ENCODE measurements around the gene MSRB3. TPM values are rescaled to one million over a fixed set of nuclear protein-coding genes. Genes with fewer than 3 reads are reported as not detected.

Gene MSRB3
- total and polyA plus RNA-seq, 2 donors (not counting 1 experiment from before 2014, with no cell fraction given), result not detected

GRCh38 chr12:65446901-65447300 lies 168.4 kb downstream of the MSRB3 start:
- TF ChIP-seq EZH2 (IDR thresholded peaks at IDR 0.05; ENCODE audit: borderline replicate concordance, insufficient read depth, low read depth, low read length, poor library complexity, severe bottlenecking), result no peak
- Mint-ChIP-seq H3K27ac (no peak overlapping the region), H3K9me3 (ENCODE audit: insufficient read depth) (no peaks in the 10 kb centered on the region), H3K4me3 (no peak overlapping the region), H3K4me1 (no peaks in the 10 kb centered on the region), H3K27me3 (no peaks in the 10 kb centered on the region)
- POLR2A ChIA-PET, result no interaction called here
- no peaks in the 10 kb centered on the region for H3K4me1 ChIP-seq (ENCODE audit: control insufficient read depth in 2 of 2, insufficient read depth in 2 of 2, low read length in 2 of 2)
- ATAC-seq (ENCODE audit: low read depth) (no peak), DNase-seq (no peak)
- intact Hi-C loops (cut with micrococcal nuclease), result no loop called here
- H4K20me1 ChIP-seq (ENCODE audit: control insufficient read depth, insufficient read depth, low read length, poor library complexity, severe bottlenecking), result no peaks in the 10 kb centered on the region
- WGBS (ENCODE audit: insufficient coverage), result no CpG with 5 or more reads among the region's 1 CpG
- H3K79me2 ChIP-seq (ENCODE audit: control insufficient read depth, insufficient read depth, low read length), result no peaks in the 10 kb centered on the region
- no peak overlapping the region for H3K4me3 ChIP-seq (ENCODE audit: control extremely low read depth in 1 of 5, extremely low read depth in 1 of 5, insufficient read depth in 1 of 5, low read depth in 2 of 5, low read length in 4 of 5)
- no peak overlapping the region for H3K9ac ChIP-seq (ENCODE audit: low read length)
- no peak overlapping the region for H3K27ac ChIP-seq (ENCODE audit: low read length in 2 of 2)
- H3K9me3 ChIP-seq (ENCODE audit: control extremely low read depth in 1 of 3, control insufficient read depth in 2 of 3, insufficient read depth in 1 of 3, low read length in 2 of 3), result no peaks in the 10 kb centered on the region
- CTCF ChIA-PET, result no interaction called here
- H3K36me3 ChIP-seq (replicated peaks in 1 of 2; ENCODE audit: control extremely low read depth in 1 of 2, control insufficient read depth in 1 of 2, extremely low read depth in 1 of 2, insufficient read depth in 2 of 2, low read length in 1 of 2), result no peaks in the 10 kb centered on the region
- H3K27me3 ChIP-seq (replicated peaks in 1 of 4; ENCODE audit: control extremely low read depth in 1 of 4, control insufficient read depth in 3 of 4, insufficient read depth in 4 of 4, low read length in 3 of 4), result no peaks in the 10 kb centered on the region
- no peak overlapping the region for H2AFZ ChIP-seq (ENCODE audit: insufficient read depth, low read depth, low read length, poor library complexity, severe bottlenecking)
- no peak overlapping the region for H3K4me2 ChIP-seq (replicated peaks; ENCODE audit: low read depth, low read length, poor library complexity, severe bottlenecking)

- no peaks in the 10 kb centered on the region for H3K4me1 Mint-ChIP-seq
- CTCF ChIA-PET, result no interaction called here
- DNase-seq (no peak), ATAC-seq (ENCODE audit: low read depth) (no peak)
- H3K9me3 ChIP-seq (ENCODE audit: control extremely low read depth in 1 of 3, control insufficient read depth in 2 of 3, insufficient read depth in 1 of 3, low read length in 2 of 3), result no peaks in the 10 kb centered on the region
- H3K27me3 Mint-ChIP-seq, result no peaks in the 10 kb centered on the region
- H3K4me2 ChIP-seq (replicated peaks; ENCODE audit: low read depth, low read length, poor library complexity, severe bottlenecking), result no peak overlapping the region
- no peak overlapping the region for H2AFZ ChIP-seq (ENCODE audit: insufficient read depth, low read depth, low read length, poor library complexity, severe bottlenecking)
- no peak overlapping the region for H3K4me3 Mint-ChIP-seq
- no peak overlapping the region for H3K4me3 ChIP-seq (ENCODE audit: control extremely low read depth in 1 of 5, extremely low read depth in 1 of 5, insufficient read depth in 1 of 5, low read depth in 2 of 5, low read length in 4 of 5)
- no peaks in the 10 kb centered on the region for H3K4me1 ChIP-seq (ENCODE audit: control insufficient read depth in 2 of 2, insufficient read depth in 2 of 2, low read length in 2 of 2)
- no peaks in the 10 kb centered on the region for H3K27me3 ChIP-seq (replicated peaks in 1 of 4; ENCODE audit: control extremely low read depth in 1 of 4, control insufficient read depth in 3 of 4, insufficient read depth in 4 of 4, low read length in 3 of 4)
- WGBS (ENCODE audit: insufficient coverage), result no CpG with 5 or more reads among the region's 1 CpG
- H3K27ac Mint-ChIP-seq, result no peak overlapping the region
- no peaks in the 10 kb centered on the region for H4K20me1 ChIP-seq (ENCODE audit: control insufficient read depth, insufficient read depth, low read length, poor library complexity, severe bottlenecking)
- no peaks in the 10 kb centered on the region for H3K9me3 Mint-ChIP-seq (ENCODE audit: insufficient read depth)
- intact Hi-C loops (cut with micrococcal nuclease), result no loop called here
- TF ChIP-seq EZH2 (IDR thresholded peaks at IDR 0.05; ENCODE audit: borderline replicate concordance, insufficient read depth, low read depth, low read length, poor library complexity, severe bottlenecking) (no peak), CTCF (IDR thresholded peaks at IDR 0.05) (no peak)
- H3K36me3 ChIP-seq (replicated peaks in 1 of 2; ENCODE audit: control extremely low read depth in 1 of 2, control insufficient read depth in 1 of 2, extremely low read depth in 1 of 2, insufficient read depth in 2 of 2, low read length in 1 of 2), result no peaks in the 10 kb centered on the region
- no peak overlapping the region for H3K27ac ChIP-seq (ENCODE audit: low read length in 2 of 2)
- POLR2A ChIA-PET, result no interaction called here
- H3K9ac ChIP-seq (ENCODE audit: low read length), result no peak overlapping the region
- H3K79me2 ChIP-seq (ENCODE audit: control insufficient read depth, insufficient read depth, low read length), result no peaks in the 10 kb centered on the region
These were observed 170.9 kb downstream of the MSRB3 start for GRCh38 chr12:65449400-65449799.

Data from B cell (primary cell).